Ishikawa (cell line): ENCODE data around the gene NSUN2.

Source experiments
- CEBPB ChIP-seq: IDR thresholded peaks from 2 replicates; pipeline ENCODE4 v1.6.1; 2012
- CREB1 ChIP-seq: IDR thresholded peaks from 2 replicates; pipeline ENCODE4 v1.6.1; 2012; ENCODE audit warnings: low read depth
- EGR1 ChIP-seq: IDR thresholded peaks from 2 replicates; pipeline ENCODE4 v1.6.1; 2012
- EP300 ChIP-seq: IDR thresholded peaks from 2 replicates; pipeline ENCODE4 v1.6.1; 2012; ENCODE audit warnings: borderline replicate concordance
- FOXM1 ChIP-seq: IDR thresholded peaks from 2 replicates; pipeline ENCODE4 v1.6.1; 2012; ENCODE audit warnings: low read depth, borderline replicate concordance
- MAX ChIP-seq: IDR thresholded peaks from 2 replicates; pipeline ENCODE4 v1.6.1; 2012
- NFIC ChIP-seq: IDR thresholded peaks from 2 replicates; pipeline ENCODE4 v1.6.1; 2012
- RAD21 ChIP-seq: IDR thresholded peaks from 2 replicates; pipeline ENCODE4 v1.6.1; 2012; ENCODE audit warnings: low read depth
- REST ChIP-seq: IDR thresholded peaks from 2 replicates; pipeline ENCODE4 v1.6.1; 2012; ENCODE audit warnings: low read depth, mild to moderate bottlenecking
- YY1 ChIP-seq: IDR thresholded peaks from 2 replicates; pipeline ENCODE4 v1.6.1; 2012; ENCODE audit warnings: low read depth
- ZBTB7A ChIP-seq: IDR thresholded peaks from 2 replicates; pipeline ENCODE4 v1.6.1; 2012; ENCODE audit warnings: low read depth

GRCh38 chr5:6579535-6579934 is 53.3 kb downstream of the NSUN2 start:
- TF ChIP-seq RAD21: no peak
- TF ChIP-seq MAX: no peak
- no peak for TF ChIP-seq FOXM1
- no peak for TF ChIP-seq CREB1
- no peak for TF ChIP-seq REST
- TF ChIP-seq NFIC: no peak
- TF ChIP-seq CEBPB: no peak
- no peak for TF ChIP-seq YY1
- TF ChIP-seq EGR1: no peak
- no peak for TF ChIP-seq ZBTB7A
- TF ChIP-seq EP300: no peak
